ENCODE results near the gene SVIL.

DNA sequence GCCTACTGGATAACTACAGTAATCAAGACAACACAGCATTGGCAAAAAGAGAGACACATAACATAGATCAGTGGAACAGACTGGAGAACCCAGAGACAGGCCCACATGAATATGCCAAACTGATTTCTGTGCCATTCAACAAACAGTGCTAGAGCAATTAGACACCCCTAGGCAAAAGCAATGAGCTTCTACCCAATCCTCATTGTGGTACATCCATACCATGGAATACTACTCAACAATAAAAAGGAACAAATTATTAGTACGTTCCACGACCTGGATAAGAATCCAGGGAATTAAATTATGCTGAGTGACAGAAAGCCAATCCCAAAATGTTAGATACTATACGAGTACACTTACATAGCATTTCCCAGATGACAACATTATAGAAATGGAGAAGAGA, 2.8 kb upstream of the SVIL start:
- TF ChIP-seq EGR1 (IDR thresholded peaks at IDR 0.05; ENCODE audit: low read depth in 2 of 2): no peak
- TF ChIP-seq, protein P1, sequence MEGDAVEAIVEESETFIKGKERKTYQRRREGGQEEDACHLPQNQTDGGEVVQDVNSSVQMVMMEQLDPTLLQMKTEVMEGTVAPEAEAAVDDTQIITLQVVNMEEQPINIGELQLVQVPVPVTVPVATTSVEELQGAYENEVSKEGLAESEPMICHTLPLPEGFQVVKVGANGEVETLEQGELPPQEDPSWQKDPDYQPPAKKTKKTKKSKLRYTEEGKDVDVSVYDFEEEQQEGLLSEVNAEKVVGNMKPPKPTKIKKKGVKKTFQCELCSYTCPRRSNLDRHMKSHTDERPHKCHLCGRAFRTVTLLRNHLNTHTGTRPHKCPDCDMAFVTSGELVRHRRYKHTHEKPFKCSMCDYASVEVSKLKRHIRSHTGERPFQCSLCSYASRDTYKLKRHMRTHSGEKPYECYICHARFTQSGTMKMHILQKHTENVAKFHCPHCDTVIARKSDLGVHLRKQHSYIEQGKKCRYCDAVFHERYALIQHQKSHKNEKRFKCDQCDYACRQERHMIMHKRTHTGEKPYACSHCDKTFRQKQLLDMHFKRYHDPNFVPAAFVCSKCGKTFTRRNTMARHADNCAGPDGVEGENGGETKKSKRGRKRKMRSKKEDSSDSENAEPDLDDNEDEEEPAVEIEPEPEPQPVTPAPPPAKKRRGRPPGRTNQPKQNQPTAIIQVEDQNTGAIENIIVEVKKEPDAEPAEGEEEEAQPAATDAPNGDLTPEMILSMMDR (IDR thresholded peaks at IDR 0.05; ENCODE audit: low read depth, low read length, missing input control): no peak
- TF ChIP-seq SP1 (IDR thresholded peaks at IDR 0.05): no peak
